Left lung (tissue), 10 donors: Measurements from ENCODE around the gene ADCY7. TPM values are rescaled to one million over a fixed set of nuclear protein-coding genes. Genes with fewer than 3 reads are reported as not detected.

ENCODE experiments used
- ATAC-seq: fragments of 200-7000 bp; cut with Tn5 transposase; one replicate; pipeline ENCODE4 v1.9.1; 2020; ENCODE audit warnings: moderate library complexity
- DNase-seq, 4 donors: peaks; one replicate each; pipeline ENCODE4 v3.0.0-alpha.2; 2013 to 2020
- H3K27ac ChIP-seq, 2 donors: fragments of 200-600 bp; sonication (generic) in 1 of 2; one replicate each; pipeline versions ENCODE4 v1.5.0 to v1.8.0; 2020 to 2021
- H3K27me3 ChIP-seq, 2 donors: fragments of 200-600 bp; sonication (generic) in 1 of 2; one replicate each; pipeline versions ENCODE4 v1.5.0 to v1.8.0; 2020 to 2021
- H3K36me3 ChIP-seq, 2 donors: fragments of 200-600 bp; sonication (generic) in 1 of 2; one replicate each; pipeline versions ENCODE4 v1.5.0 to v1.8.0; 2020 to 2021
- H3K4me1 ChIP-seq, 2 donors: fragments of 200-600 bp; one replicate each; pipeline ENCODE4 v1.8.0; 2021
- H3K4me3 ChIP-seq, 2 donors: fragments of 200-600 bp; sonication (generic) in 1 of 2; one replicate each; pipeline versions ENCODE4 v1.5.0 to v1.8.0; 2020 to 2021; ENCODE audit warnings: mild to moderate bottlenecking in 1 of 2
- H3K9me3 ChIP-seq, 2 donors: fragments of 200-600 bp; sonication (generic) in 1 of 2; one replicate each; pipeline versions ENCODE4 v1.5.0 to v1.8.0; 2020 to 2021
- intact Hi-C, 2 donors: fragments of 100-400 bp; cut with DNase I; formaldehyde crosslinking; loops; one replicate each; pipeline versions ENCODE4 v1.11.2 to v1.14.2; 2022
- polyA plus RNA-seq, 6 donors: library from polyadenylated mRNA; unstranded; fragments of 120-200 nt; gene quantifications; one replicate each; pipeline ENCODE4 v1.2.1, GENCODE V29; 2013; ENCODE audit not compliant: insufficient read length in 6 of 6
- total RNA-seq, 2 donors: library from RNA; stranded (reverse); fragmentation: NEBNext Ultra II Directional; extraction: Animal tissue kit (Norgen Biotek cat#: 25700); gene quantifications; one replicate each; pipeline ENCODE4 v1.2.1, GENCODE V29; 2021
- TF ChIP-seq, protein P1 (sequence below), 2 donors: fragments of 200-600 bp; sonication (generic) in 1 of 2; IDR thresholded peaks; one replicate each; pipeline versions ENCODE4 v1.5.0 to v1.8.0; 2021; ENCODE audit warnings: antibody characterized with exemption in 2 of 2
- donor health status: DM: no; HTN: yes; CAD: no.
- donor health status: DM: no; HTN: no; CAD: no.

Gene ADCY7
- total and polyA plus RNA-seq, 8 donors = 23.5 to 116 (median 29.9) TPM

DNA sequence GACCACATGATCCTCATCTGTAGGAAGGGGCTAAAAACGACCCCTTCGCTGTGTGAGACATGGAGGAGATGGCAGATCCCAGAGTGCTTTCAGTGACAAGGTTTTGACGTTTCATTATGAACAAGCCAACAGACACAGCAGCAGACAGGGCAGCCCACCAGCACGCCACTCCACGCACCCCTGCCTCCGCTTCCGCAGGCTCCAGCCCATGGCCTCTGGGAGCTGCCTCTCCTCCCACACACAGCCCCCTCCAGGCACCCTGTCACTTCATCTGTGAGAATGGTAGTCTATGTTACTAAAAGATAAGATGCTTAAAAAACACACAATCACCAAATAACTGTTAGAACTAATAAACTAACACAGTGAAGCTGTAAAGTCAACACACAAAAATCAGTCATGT is 12.3 kb upstream of the ADCY7 start:
- H3K9me3 ChIP-seq = no peaks in the 10 kb centered on the region
- TF ChIP-seq, protein P1, sequence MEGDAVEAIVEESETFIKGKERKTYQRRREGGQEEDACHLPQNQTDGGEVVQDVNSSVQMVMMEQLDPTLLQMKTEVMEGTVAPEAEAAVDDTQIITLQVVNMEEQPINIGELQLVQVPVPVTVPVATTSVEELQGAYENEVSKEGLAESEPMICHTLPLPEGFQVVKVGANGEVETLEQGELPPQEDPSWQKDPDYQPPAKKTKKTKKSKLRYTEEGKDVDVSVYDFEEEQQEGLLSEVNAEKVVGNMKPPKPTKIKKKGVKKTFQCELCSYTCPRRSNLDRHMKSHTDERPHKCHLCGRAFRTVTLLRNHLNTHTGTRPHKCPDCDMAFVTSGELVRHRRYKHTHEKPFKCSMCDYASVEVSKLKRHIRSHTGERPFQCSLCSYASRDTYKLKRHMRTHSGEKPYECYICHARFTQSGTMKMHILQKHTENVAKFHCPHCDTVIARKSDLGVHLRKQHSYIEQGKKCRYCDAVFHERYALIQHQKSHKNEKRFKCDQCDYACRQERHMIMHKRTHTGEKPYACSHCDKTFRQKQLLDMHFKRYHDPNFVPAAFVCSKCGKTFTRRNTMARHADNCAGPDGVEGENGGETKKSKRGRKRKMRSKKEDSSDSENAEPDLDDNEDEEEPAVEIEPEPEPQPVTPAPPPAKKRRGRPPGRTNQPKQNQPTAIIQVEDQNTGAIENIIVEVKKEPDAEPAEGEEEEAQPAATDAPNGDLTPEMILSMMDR (IDR thresholded peaks at IDR 0.05) = no peak
- no peaks in the 10 kb centered on the region for H3K36me3 ChIP-seq
- H3K4me1 ChIP-seq = peaks cover 17 to 36% of the 10 kb centered on the region in 2 donors
- no peak overlapping the region for H3K4me3 ChIP-seq
- intact Hi-C loops = no loop called here
- ATAC-seq (no peak), DNase-seq (no peak)
- no peak overlapping the region for H3K27ac ChIP-seq
- H3K27me3 ChIP-seq = no peaks in the 10 kb centered on the region

DNA sequence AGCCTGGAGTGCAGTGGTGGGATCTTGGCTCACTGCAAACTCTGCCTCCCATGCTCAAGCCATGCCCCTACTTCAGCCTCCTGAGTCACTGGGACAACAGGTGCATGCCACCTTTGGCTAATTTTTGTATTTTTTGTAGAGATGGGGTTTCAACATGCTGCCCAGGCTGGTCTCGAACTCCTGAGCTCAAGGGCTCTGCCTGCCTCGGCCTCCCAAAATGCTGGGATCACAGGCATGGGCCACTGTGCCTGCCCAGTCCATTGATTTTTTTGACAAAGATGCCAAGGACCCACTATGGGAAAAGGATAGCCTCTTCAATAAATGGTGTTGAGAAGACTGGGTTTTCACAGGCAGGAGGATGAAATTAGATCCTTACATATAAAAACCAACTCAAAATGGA is 10.8 kb upstream of the ADCY7 start:
- Histone ChIP-seq H3K4me3 (no peak overlapping the region), H3K4me1 (peaks cover 25 to 45% of the 10 kb centered on the region in 2 donors), H3K27ac (no peak overlapping the region), H3K9me3 (no peaks in the 10 kb centered on the region), H3K36me3 (no peaks in the 10 kb centered on the region), H3K27me3 (no peaks in the 10 kb centered on the region)
- no peak for DNase-seq
- intact Hi-C loops = no loop called here
- ATAC-seq = no peak
- TF ChIP-seq, protein P1 (IDR thresholded peaks at IDR 0.05) = no peak

DNA sequence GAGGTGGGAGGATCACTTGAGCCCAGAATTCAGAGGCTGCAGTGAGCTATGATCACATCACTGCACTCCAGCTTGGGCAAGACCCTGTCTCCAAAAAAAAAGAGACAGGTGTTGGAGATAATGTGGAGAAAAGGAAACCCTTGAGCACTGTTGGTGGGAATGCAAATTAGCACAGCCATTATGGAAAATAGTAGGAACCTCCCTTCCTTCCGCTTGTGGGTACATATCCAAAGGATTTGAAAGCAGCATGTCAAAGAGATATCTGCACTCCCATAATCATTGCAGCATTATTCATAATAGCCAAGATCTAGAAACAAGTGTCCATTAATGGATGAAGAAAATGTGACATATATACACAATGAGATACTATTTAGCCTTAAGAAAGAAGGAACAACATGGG is 9.7 kb upstream of the ADCY7 start:
- DNase-seq (no peak), ATAC-seq (no peak)
- no peak overlapping the region for H3K27ac ChIP-seq
- H3K36me3 ChIP-seq = no peaks in the 10 kb centered on the region
- H3K9me3 ChIP-seq = no peaks in the 10 kb centered on the region
- intact Hi-C loops = no loop called here
- no peaks in the 10 kb centered on the region for H3K27me3 ChIP-seq
- TF ChIP-seq, protein P1 (IDR thresholded peaks at IDR 0.05) = no peak
- peaks cover 17 to 41% of the 10 kb centered on the region in 2 donors for H3K4me1 ChIP-seq
- no peak overlapping the region for H3K4me3 ChIP-seq

DNA sequence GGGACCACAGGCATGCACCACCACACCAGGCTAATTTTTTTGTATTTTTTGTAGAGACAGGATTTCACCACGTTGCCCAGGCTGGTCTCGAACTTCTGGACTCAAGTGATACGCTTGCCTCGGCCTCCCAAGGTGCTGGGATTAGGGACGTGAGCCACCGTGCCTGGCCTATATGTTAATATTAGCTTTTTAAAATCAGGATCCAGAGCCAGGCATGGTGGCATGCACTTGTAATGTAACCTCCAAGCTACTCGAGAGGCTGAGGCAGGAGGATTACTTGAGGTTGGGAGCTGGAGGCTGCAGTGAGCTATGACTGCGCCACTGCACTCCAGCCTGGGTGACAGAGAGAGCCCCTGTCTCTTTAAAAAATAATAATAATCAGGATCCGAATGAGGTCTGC is 8.5 kb upstream of the ADCY7 start:
- ATAC-seq (no peak), DNase-seq (no peak)
- intact Hi-C loops = no loop called here

DNA sequence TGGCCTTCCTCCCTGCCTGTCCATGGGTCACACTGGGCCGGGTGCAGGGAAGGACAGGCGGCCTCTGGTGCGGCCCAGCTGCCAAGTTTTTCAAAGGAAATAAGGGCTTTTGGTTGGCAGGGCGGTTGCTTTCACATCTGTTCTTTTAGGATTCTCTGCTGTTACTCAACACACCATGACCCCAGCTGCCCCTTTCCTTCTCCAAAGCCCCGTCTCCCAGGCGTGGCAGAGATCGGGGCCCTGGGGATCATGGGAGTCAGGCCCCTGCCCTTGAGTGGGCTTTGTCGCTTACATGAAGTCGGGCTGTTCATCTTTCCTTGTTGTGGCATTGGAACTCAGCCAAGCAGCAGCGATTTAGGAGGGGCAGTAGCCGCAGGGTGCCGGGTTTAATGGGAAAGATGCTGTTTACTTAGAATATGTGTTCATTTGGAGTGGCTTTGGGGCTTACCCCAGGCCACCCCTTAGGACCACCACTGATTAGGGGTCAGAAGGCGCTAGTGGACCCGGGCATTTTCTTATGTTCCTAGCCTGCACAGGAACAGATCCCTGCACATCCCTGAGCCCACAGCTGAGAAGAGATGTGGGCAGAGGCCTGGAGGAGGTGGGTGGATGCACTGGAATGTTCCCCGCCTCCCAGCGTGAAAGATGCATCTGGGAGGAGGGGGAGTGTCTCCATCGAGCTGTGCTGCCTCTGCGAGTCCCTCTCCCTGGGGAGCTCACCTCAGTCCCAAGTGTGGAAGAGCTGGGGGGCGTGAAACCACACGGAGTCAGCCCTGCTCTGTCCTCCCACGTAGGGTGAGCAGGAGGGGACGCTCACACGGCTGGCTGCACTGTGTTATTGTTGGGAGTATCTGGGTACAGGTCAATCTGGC is 6.8 kb upstream of the ADCY7 start:
- no peaks in the 10 kb centered on the region for H3K9me3 ChIP-seq
- no peaks in the 10 kb centered on the region for H3K36me3 ChIP-seq
- H3K27me3 ChIP-seq = no peaks in the 10 kb centered on the region
- no peak overlapping the region for H3K4me3 ChIP-seq
- peak in 2 of 4 donors; percentile 40 to 69 for DNase-seq
- ATAC-seq = peak; percentile 42
- H3K4me1 ChIP-seq = peaks cover 11 to 40% of the 10 kb centered on the region in 2 donors
- H3K27ac ChIP-seq = peak overlapping the region in 1 of 2 donors; percentile 18
- TF ChIP-seq, protein P1 (IDR thresholded peaks at IDR 0.05) = no peak
- intact Hi-C loops = no loop called here

More for the DNA sequence above, 8.5 kb upstream of the ADCY7 start:
- no peak overlapping the region for H3K4me3 ChIP-seq
- H3K4me1 ChIP-seq = peaks cover 11 to 33% of the 10 kb centered on the region in 2 donors
- H3K36me3 ChIP-seq = no peaks in the 10 kb centered on the region
- TF ChIP-seq, protein P1 (IDR thresholded peaks at IDR 0.05) = no peak
- H3K9me3 ChIP-seq = no peaks in the 10 kb centered on the region
- no peaks in the 10 kb centered on the region for H3K27me3 ChIP-seq
- H3K27ac ChIP-seq = no peak overlapping the region
